GM12892 (cell line): ENCODE measurements around the gene CBX4.

Source experiments
- DNase-seq: peaks from one replicate; pipeline ENCODE4 v3.0.0; 2011; ENCODE audit not compliant: insufficient read length
- FAIRE-seq: peaks from 2 replicates; lab custom pipeline; 2011; peaks lifted over from hg19 to GRCh38; lab: Jason Lieb, UNC
- POLR2A ChIP-seq: IDR thresholded peaks from 2 replicates; pipeline ENCODE4 v1.6.1; 2011; ENCODE audit warnings: low read depth, low read length, control low read depth
- POLR2AphosphoS5 ChIP-seq: IDR thresholded peaks from 2 replicates; pipeline ENCODE4 v1.6.1; 2011; ENCODE audit warnings: low read depth, low read length, control low read depth
- TAF1 ChIP-seq: IDR thresholded peaks from 2 replicates; pipeline ENCODE4 v1.6.1; 2011; ENCODE audit warnings: low read depth, mild to moderate bottlenecking, control low read depth, low read length, borderline replicate concordance

CBX4 gene

GRCh38 chr17:79843816-79844800, 4.9 kb upstream of the CBX4 start:
- no peak for DNase-seq
- no peak for FAIRE-seq
- no peak for TF ChIP-seq POLR2A
- TF ChIP-seq TAF1 = no peak
- TF ChIP-seq POLR2AphosphoS5 = no peak

- FAIRE-seq (no peak), DNase-seq (no peak)
- TF ChIP-seq POLR2A = no peak
Observed at GRCh38 chr17:79843474-79843815, 4.2 kb upstream of the CBX4 start.

- FAIRE-seq (peak; percentile 9), DNase-seq (no peak)
- TF ChIP-seq TAF1 = no peak
- TF ChIP-seq POLR2AphosphoS5 = no peak
- no peak for TF ChIP-seq POLR2A
Observed at GRCh38 chr17:79842656-79843473, 3.6 kb upstream of the CBX4 start.

DNA sequence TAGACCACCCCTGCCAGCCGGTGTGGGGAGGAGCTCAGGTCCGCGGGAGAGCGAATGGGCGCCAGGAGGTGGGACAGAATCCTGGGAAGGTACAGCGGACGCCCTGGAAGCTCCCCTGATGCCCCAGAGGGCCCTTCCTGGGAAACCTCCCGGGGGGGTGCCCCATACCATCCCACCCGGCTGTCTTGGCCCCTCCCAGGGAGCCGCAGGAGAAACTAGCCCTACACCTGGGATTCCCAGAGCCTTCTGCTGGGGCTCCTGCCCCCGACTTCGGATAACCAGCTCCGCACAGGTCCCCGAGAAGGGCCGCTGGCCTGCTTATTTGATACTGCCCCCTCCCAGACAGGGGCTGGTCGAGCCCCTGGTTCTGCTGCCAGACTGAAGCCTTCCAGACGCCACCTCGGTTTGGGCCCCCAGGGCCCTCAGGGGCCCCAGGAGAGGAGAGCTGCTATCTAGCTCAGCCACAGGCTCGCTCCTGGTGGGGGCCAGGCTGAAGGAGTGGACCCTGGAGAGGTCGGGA, 3.0 kb upstream of the CBX4 start:
- FAIRE-seq = no peak
- no peak for DNase-seq
- TF ChIP-seq TAF1 (no peak), POLR2A (no peak)

GRCh38 chr17:79841369-79842135, 2.3 kb upstream of the CBX4 start:
- TF ChIP-seq POLR2AphosphoS5 (no peak), TAF1 (no peak), POLR2A (no peak)

DNA sequence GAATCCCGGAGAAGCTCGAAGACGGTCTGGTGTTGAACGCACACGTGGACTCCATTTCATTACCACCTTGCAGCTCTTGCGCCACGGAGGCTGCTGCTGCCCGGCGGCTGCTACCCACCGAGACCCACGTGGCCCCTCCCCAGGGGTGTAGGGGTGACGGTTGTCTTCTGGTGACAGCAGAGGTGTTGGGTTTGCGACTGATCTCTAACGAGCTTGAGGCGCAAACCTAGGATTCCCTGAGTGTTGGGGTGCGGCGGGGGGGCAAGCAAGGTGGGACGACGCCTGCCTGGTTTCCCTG, 1.7 kb upstream of the CBX4 start:
- no peak for FAIRE-seq
- DNase-seq = no peak
- TF ChIP-seq POLR2A = no peak
- no peak for TF ChIP-seq TAF1
- no peak for TF ChIP-seq POLR2AphosphoS5

More at GRCh38 chr17:79841369-79842135, 2.3 kb upstream of the CBX4 start:
- FAIRE-seq (no peak), DNase-seq (no peak)

GRCh38 chr17:79840269-79840988, 1.2 kb upstream of the CBX4 start:
- FAIRE-seq (no peak), DNase-seq (no peak)
- TF ChIP-seq POLR2A = no peak
- TF ChIP-seq POLR2AphosphoS5 = no peak
- TF ChIP-seq TAF1 = no peak

DNA sequence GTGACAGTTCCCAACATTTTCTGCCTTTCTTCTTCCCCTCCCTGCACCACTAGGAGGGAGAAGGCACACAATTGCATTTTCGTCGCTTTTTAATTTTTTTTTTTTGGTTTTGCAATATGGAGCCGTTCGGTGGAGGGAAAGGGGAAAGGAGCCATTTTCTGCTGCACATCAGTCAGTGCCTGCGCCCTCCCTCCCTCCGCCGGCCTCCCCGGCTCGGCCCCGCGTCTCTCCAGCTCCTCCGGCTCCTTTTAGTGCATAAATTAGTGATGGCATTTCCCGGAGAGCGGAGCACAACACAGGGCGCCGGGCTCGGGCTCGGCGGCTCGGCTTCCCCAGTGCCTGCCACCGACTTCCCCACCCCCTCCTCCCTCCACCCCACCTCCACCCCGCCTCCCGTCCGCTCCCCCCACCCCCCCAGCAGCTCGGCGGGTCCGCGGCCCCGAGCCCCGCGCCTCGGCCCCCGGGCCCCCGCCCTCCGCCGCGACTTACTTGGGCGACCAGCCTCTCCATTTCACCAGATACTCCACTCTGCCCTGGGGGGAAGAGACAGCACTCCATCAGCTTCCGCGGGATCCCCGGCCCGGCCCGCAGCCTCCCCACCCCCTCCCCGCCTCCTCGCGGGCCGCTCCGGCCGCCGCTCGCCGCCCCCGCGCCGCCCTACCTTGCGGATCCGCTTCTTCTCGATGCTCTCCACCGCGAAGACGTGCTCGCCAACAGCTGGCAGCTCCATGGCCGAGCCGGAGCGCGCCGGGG, 542 bp downstream of the CBX4 start:
- TF ChIP-seq POLR2AphosphoS5 (no peak), POLR2A (no peak), TAF1 (no peak)
- FAIRE-seq = peak; percentile 78
- DNase-seq = no peak

GRCh38 chr17:79837888-79838521, 1.2 kb downstream of the CBX4 start:
- FAIRE-seq (no peak), DNase-seq (no peak)
- no peak for TF ChIP-seq POLR2A
- TF ChIP-seq POLR2AphosphoS5 = no peak
- TF ChIP-seq TAF1 = no peak
